Raji (cell line): Measurements from ENCODE around the gene KLRG1.

Experiments
- POLR2A ChIP-seq: IDR thresholded peaks from 2 replicates; pipeline ENCODE4 v1.6.1; 2011; ENCODE audit warnings: low read depth, low read length, control low read depth; ENCODE audit not compliant: insufficient read depth

Gene KLRG1

GRCh38 chr12:9049520-9050133 lies 60.3 kb downstream of the KLRG1 start:
- no peak for TF ChIP-seq POLR2A

GRCh38 chr12:9050521-9051157 lies 61.3 kb downstream of the KLRG1 start:
- no peak for TF ChIP-seq POLR2A

- no peak for TF ChIP-seq POLR2A
Observed at GRCh38 chr12:9051158-9051550, 61.8 kb downstream of the KLRG1 start.

- no peak for TF ChIP-seq POLR2A
Observed at GRCh38 chr12:9052610-9053009, 63.3 kb downstream of the KLRG1 start.
